HepG2 (cell line): Measurements from ENCODE around the gene SCRN3. TPM values are rescaled to one million over a fixed set of nuclear protein-coding genes. Genes with fewer than 3 reads are reported as not detected.

Experiments used
- ATAC-seq: fragments of 200-7000 bp; cut with Tn5 transposase; 3 replicates; pipeline ENCODE4 v1.9.1; 2020; ENCODE audit warnings: mild to moderate bottlenecking, moderate library complexity
- BruUV-seq: library from RNA; stranded (reverse); fragments of 400-500 nt; replicated peaks from 2 replicates; lab custom pipeline; 2021; lab: Mats Ljungman, UMichigan
- CTCF ChIA-PET: fragments of 300-600 bp; formaldehyde crosslinking; extraction: SDS; loops from one replicate; lab custom pipeline; 2021; ENCODE audit warnings: low total read pairs, inconsistent platforms, low intra/inter-chr PET ratio; lab: Yijun Ruan, JAX
- POLR2A ChIA-PET: fragments of 350-600 bp; sonication (Branson Sonifier 250); formaldehyde crosslinking; loops from one replicate; lab custom pipeline; 2020; ENCODE audit warnings: antibody characterized with exemption, inconsistent platforms; lab: Yijun Ruan, JAX
- DNase-seq: peaks from one replicate; pipeline ENCODE4 v3.0.0-alpha.2; 2015; ENCODE audit warnings: low spot score
- FAIRE-seq: peaks from 3 replicates; lab custom pipeline; 2011; peaks lifted over from hg19 to GRCh38; lab: Jason Lieb, UNC
- H2AFZ ChIP-seq: one replicate; pipeline ENCODE4 v1.6.1; 2011; ENCODE audit warnings: low read length, inconsistent platforms
- H3K27ac ChIP-seq: fragments of 300-600 bp; 3 replicates; pipeline ENCODE4 v1.8.0; 2011; ENCODE audit warnings: mixed run types, mild to moderate bottlenecking, mixed read lengths, low read length, inconsistent platforms; ENCODE audit not compliant: insufficient read depth; ENCODE audit errors: extremely low read length
- H3K27me3 ChIP-seq, 2 experiments: fragments of 200-600 bp in 1 of 2; 2 replicates in 1 of 2; 3 replicates in 1 of 2; pipeline versions ENCODE4 v1.6.0 to v1.8.0; 2011; ENCODE audit warnings: low read length in 2 of 2, mild to moderate bottlenecking in 2 of 2, moderate library complexity in 2 of 2, inconsistent platforms in 1 of 2; ENCODE audit not compliant: insufficient read depth in 2 of 2, control insufficient read depth in 1 of 2
- H3K36me3 ChIP-seq, 2 experiments: fragments of 200-600 bp in 1 of 2; replicated peaks in 1 of 2; 2 replicates in 1 of 2; 3 replicates in 1 of 2; pipeline versions ENCODE4 v1.5.1 to v1.8.0; 2011; ENCODE audit warnings: low read length in 2 of 2, inconsistent platforms in 1 of 2; ENCODE audit not compliant: insufficient read depth in 2 of 2, control insufficient read depth in 1 of 2
- H3K4me1 ChIP-seq: 2 replicates; pipeline ENCODE4 v1.5.1; 2012; ENCODE audit warnings: low read length, inconsistent platforms; ENCODE audit not compliant: insufficient read depth
- H3K4me2 ChIP-seq: 2 replicates; pipeline ENCODE4 v1.6.0; 2011; ENCODE audit warnings: low read depth, low read length, inconsistent platforms
- H3K4me3 ChIP-seq, 3 experiments: fragments of 200-600 bp in 1 of 3; sonication (generic), shearing (Covaris generic) in 1 of 3; replicated peaks in 1 of 3; 2 replicates each; pipeline ENCODE4 v1.5.1; 2011 to 2016; ENCODE audit warnings: low read length in 3 of 3, inconsistent platforms in 2 of 3, low read depth in 2 of 3, mild to moderate bottlenecking in 2 of 3, control low read depth in 1 of 3, mixed read lengths in 1 of 3; ENCODE audit not compliant: insufficient read depth in 1 of 3
- H3K79me2 ChIP-seq: one replicate; pipeline ENCODE4 v1.6.1; 2011; ENCODE audit warnings: low read length, inconsistent platforms; ENCODE audit not compliant: insufficient read depth
- H3K9ac ChIP-seq: 2 replicates; pipeline ENCODE4 v1.6.0; 2011; ENCODE audit warnings: mild to moderate bottlenecking, low read depth, low read length, inconsistent platforms; ENCODE audit not compliant: insufficient read depth
- H3K9me3 ChIP-seq: 2 replicates; pipeline ENCODE4 v1.5.1; 2012; ENCODE audit warnings: mild to moderate bottlenecking, low read length
- H4K20me1 ChIP-seq: 2 replicates; pipeline ENCODE4 v1.6.0; 2011; ENCODE audit warnings: inconsistent platforms, mild to moderate bottlenecking, low read length, moderate library complexity; ENCODE audit not compliant: insufficient read depth
- HMGA1 ChIP-seq: sonication (generic); formaldehyde crosslinking; conservative IDR thresholded peaks from 2 replicates; pipeline ENCODE4 v1.4.0; 2020; ENCODE audit warnings: missing genetic modification reagents
- NR3C1 ChIP-seq: sonication (generic); formaldehyde crosslinking; IDR thresholded peaks from 2 replicates; pipeline ENCODE4 v1.4.0; 2020; ENCODE audit warnings: missing genetic modification reagents
- RCOR2 ChIP-seq: IDR thresholded peaks from 2 replicates; pipeline ENCODE4 v1.6.1; 2016; ENCODE audit warnings: missing biosample characterization, missing genetic modification reagents
- ZNF121 ChIP-seq: sonication (generic); formaldehyde crosslinking; IDR thresholded peaks from 2 replicates; pipeline ENCODE4 v1.5.0; 2020; ENCODE audit warnings: mild to moderate bottlenecking, missing genetic modification reagents
- ZNF510 ChIP-seq: sonication (generic); formaldehyde crosslinking; IDR thresholded peaks from 2 replicates; pipeline ENCODE4 v1.4.0; 2020; ENCODE audit warnings: low read depth, mild to moderate bottlenecking, missing genetic modification reagents
- ZNF772 ChIP-seq: sonication (generic); formaldehyde crosslinking; IDR thresholded peaks from 2 replicates; pipeline ENCODE4 v1.5.0; 2020; ENCODE audit warnings: mild to moderate bottlenecking, missing genetic modification reagents
- WGBS: methylation state at CpG from one replicate; pipeline ENCODE4 v1.1.6; 2017; ENCODE audit warnings: low lambda C conversion rate; 5-methylcytosine and 5-hydroxymethylcytosine counted together
- in situ Hi-C: cut with HindIII; loops from 2 replicates; pipeline ENCODE4 v1.10.0; 2017; ENCODE audit warnings: low pct_unique_long_range_greater_than_20kb; ENCODE audit not compliant: extremely low pct_ligation_motif_present
- intact Hi-C: fragments of 100-400 bp; cut with micrococcal nuclease; formaldehyde crosslinking; loops from one replicate; pipeline ENCODE4 v1.10.0; 2022; ENCODE audit not compliant: unreplicated experiment
- polyA plus RNA-seq, 8 experiments: library from polyadenylated mRNA; depleted of rRNA in 3 of 8; stranded (reverse) in 7 of 8; unstranded in 1 of 8; fragments of >200 nt; fragmentation: Illumina TruSeq in 4 of 8; extraction: Trizol in 4 of 8; gene quantifications; 2 replicates each; pipeline versions ENCODE4 v1.2.1 to v1.2.3, GENCODE V29; 2011 to 2016; ENCODE audit warnings: low read depth in 4 of 8, missing spikeins in 1 of 8, mixed read lengths in 1 of 8; ENCODE audit not compliant: insufficient read depth in 1 of 8
- total RNA-seq, 5 experiments: library from RNA; depleted of rRNA; stranded (reverse); fragments of >200 nt; fragmentation: Illumina TruSeq; extraction: Trizol; gene quantifications; 2 replicates each; pipeline ENCODE4 v1.2.3, GENCODE V29; 2016; ENCODE audit warnings: low read depth in 1 of 5
- TF ChIP-seq, protein P1 (sequence below): sonication (generic); formaldehyde crosslinking; IDR thresholded peaks from 2 replicates; pipeline ENCODE4 v1.4.0; 2020; ENCODE audit warnings: missing genetic modification reagents
- TF ChIP-seq, protein P2 (sequence below): sonication (generic); formaldehyde crosslinking; IDR thresholded peaks from 2 replicates; pipeline ENCODE4 v1.5.0; 2020; ENCODE audit warnings: mild to moderate bottlenecking, missing genetic modification reagents
- TF ChIP-seq, protein P3 (sequence below): sonication (generic); formaldehyde crosslinking; IDR thresholded peaks from 2 replicates; pipeline ENCODE4 v1.4.0; 2020; ENCODE audit warnings: missing genetic modification reagents

The SCRN3 gene
- total and polyA plus RNA-seq, 2 of the 13 experiments (the other 11 are each of a cell fraction or from before 2014, with no cell fraction given), result 6.6 to 11.3 TPM

DNA sequence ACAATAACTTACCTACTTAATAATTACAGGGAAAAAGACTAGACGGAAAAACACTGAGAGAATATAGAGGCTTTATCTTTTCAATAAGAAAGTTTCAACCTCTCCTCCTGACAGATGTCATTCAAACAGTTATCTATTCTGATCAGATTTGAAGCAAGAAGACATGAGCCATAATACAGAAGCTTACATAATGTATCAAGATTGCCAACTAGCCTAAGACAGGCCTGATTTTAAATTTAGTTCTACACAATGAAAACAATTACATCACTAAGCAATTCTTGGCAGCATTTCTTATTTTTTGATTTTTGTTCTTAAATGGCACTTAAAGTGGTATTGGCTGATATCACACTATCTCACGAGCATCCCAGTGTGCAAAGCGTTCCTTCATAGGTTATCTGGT lies 49.7 kb downstream of the SCRN3 start:
- ATAC-seq, result no peak
- no peaks in the 10 kb centered on the region for H3K4me1 ChIP-seq
- CTCF ChIA-PET, result no interaction called here
- H3K4me2 ChIP-seq, result no peak overlapping the region
- FAIRE-seq, result no peak
- intact Hi-C loops, result no loop called here
- in situ Hi-C loops, result no loop called here
- H3K9ac ChIP-seq, result no peak overlapping the region
- no peak overlapping the region for H3K4me3 ChIP-seq
- POLR2A ChIA-PET, result no interaction called here
- TF ChIP-seq NR3C1 (CRISPR knock-in tag), result no peak
- TF ChIP-seq ZNF510 (CRISPR knock-in tag), result no peak
- TF ChIP-seq, protein P1, sequence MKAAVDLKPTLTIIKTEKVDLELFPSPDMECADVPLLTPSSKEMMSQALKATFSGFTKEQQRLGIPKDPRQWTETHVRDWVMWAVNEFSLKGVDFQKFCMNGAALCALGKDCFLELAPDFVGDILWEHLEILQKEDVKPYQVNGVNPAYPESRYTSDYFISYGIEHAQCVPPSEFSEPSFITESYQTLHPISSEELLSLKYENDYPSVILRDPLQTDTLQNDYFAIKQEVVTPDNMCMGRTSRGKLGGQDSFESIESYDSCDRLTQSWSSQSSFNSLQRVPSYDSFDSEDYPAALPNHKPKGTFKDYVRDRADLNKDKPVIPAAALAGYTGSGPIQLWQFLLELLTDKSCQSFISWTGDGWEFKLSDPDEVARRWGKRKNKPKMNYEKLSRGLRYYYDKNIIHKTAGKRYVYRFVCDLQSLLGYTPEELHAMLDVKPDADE (CRISPR knock-in tag), result no peak
- no peak for TF ChIP-seq HMGA1 (CRISPR knock-in tag)
- no peak for TF ChIP-seq RCOR2 (CRISPR knock-in tag)
- no peak for TF ChIP-seq ZNF772
- TF ChIP-seq ZNF121 (CRISPR knock-in tag), result no peak
- TF ChIP-seq, protein P2, sequence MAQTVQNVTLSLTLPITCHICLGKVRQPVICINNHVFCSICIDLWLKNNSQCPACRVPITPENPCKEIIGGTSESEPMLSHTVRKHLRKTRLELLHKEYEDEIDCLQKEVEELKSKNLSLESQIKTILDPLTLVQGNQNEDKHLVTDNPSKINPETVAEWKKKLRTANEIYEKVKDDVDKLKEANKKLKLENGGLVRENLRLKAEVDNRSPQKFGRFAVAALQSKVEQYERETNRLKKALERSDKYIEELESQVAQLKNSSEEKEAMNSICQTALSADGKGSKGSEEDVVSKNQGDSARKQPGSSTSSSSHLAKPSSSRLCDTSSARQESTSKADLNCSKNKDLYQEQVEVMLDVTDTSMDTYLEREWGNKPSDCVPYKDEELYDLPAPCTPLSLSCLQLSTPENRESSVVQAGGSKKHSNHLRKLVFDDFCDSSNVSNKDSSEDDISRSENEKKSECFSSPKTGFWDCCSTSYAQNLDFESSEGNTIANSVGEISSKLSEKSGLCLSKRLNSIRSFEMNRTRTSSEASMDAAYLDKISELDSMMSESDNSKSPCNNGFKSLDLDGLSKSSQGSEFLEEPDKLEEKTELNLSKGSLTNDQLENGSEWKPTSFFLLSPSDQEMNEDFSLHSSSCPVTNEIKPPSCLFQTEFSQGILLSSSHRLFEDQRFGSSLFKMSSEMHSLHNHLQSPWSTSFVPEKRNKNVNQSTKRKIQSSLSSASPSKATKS (CRISPR knock-in tag), result no peak
- TF ChIP-seq, protein P3, sequence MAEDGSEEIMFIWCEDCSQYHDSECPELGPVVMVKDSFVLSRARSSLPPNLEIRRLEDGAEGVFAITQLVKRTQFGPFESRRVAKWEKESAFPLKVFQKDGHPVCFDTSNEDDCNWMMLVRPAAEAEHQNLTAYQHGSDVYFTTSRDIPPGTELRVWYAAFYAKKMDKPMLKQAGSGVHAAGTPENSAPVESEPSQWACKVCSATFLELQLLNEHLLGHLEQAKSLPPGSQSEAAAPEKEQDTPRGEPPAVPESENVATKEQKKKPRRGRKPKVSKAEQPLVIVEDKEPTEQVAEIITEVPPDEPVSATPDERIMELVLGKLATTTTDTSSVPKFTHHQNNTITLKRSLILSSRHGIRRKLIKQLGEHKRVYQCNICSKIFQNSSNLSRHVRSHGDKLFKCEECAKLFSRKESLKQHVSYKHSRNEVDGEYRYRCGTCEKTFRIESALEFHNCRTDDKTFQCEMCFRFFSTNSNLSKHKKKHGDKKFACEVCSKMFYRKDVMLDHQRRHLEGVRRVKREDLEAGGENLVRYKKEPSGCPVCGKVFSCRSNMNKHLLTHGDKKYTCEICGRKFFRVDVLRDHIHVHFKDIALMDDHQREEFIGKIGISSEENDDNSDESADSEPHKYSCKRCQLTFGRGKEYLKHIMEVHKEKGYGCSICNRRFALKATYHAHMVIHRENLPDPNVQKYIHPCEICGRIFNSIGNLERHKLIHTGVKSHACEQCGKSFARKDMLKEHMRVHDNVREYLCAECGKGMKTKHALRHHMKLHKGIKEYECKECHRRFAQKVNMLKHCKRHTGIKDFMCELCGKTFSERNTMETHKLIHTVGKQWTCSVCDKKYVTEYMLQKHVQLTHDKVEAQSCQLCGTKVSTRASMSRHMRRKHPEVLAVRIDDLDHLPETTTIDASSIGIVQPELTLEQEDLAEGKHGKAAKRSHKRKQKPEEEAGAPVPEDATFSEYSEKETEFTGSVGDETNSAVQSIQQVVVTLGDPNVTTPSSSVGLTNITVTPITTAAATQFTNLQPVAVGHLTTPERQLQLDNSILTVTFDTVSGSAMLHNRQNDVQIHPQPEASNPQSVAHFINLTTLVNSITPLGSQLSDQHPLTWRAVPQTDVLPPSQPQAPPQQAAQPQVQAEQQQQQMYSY (CRISPR knock-in tag), result no peak
- TF ChIP-seq, all 625 proteins: peak for 0
- WGBS, result 38% methylated on average over 3 of the region's 3 CpGs
- Histone ChIP-seq H3K27ac (no peak overlapping the region), H3K9me3 (no peaks in the 10 kb centered on the region), H2AFZ (no peak overlapping the region), H3K79me2 (no peaks in the 10 kb centered on the region), H4K20me1 (no peaks in the 10 kb centered on the region), H3K27me3 (no peaks in the 10 kb centered on the region), H3K36me3 (no peaks in the 10 kb centered on the region)
- DNase-seq, result no peak
- BruUV-seq, result no TSS peak
